Ascending aorta (tissue), 2 donors: ENCODE measurements around the gene ALPK3. TPM values are rescaled to one million over a fixed set of nuclear protein-coding genes. Genes with fewer than 3 reads are reported as not detected.
A peak's percentile ranks its signal among the peaks of the same experiment; 100 is the strongest.

Experiments
- DNase-seq, 2 donors: peaks; one replicate each; pipeline ENCODE4 v3.0.0-alpha.2; 2019; ENCODE audit warnings: low spot score in 2 of 2
- H3K27ac ChIP-seq, 2 donors: fragments of 200-600 bp; sonication (generic); one replicate each; pipeline ENCODE4 v1.5.1; 2016 to 2017; ENCODE audit warnings: mild to moderate bottlenecking in 1 of 2
- H3K27me3 ChIP-seq: fragments of 200-600 bp; sonication (generic); one replicate; pipeline ENCODE4 v1.5.1; 2017
- H3K36me3 ChIP-seq, 2 donors: fragments of 200-600 bp; sonication (generic); one replicate each; pipeline ENCODE4 v1.5.1; 2016
- H3K4me1 ChIP-seq, 2 donors: fragments of 200-600 bp; sonication (generic); one replicate each; pipeline ENCODE4 v1.5.1; 2016 to 2017; ENCODE audit warnings: mild to moderate bottlenecking in 1 of 2
- H3K4me3 ChIP-seq, 2 donors: fragments of 200-600 bp; sonication (generic); one replicate each; pipeline ENCODE4 v1.5.1; 2016 to 2017; ENCODE audit warnings: mild to moderate bottlenecking in 1 of 2
- H3K9me3 ChIP-seq, 2 donors: fragments of 200-600 bp; sonication (generic); one replicate each; pipeline ENCODE4 v1.5.1; 2016
- CTCF ChIP-seq, 3 experiments: fragments of 200-600 bp in 2 of 3; fragments of 450-650 bp in 1 of 3; sonication (generic) in 2 of 3; IDR thresholded peaks; one replicate each; pipeline ENCODE4 v1.5.1; 2016 to 2019; ENCODE audit warnings: antibody characterized with exemption in 3 of 3, mild to moderate bottlenecking in 1 of 3, moderate library complexity in 1 of 3
- intact Hi-C: fragments of 100-400 bp; cut with DNase I; formaldehyde crosslinking; loops from one replicate; pipeline ENCODE4 v1.15.1; 2023
- total RNA-seq: library from RNA; depleted of rRNA; stranded (reverse); fragments of >200 nt; gene quantifications from one replicate; pipeline ENCODE4 v1.1.0, GENCODE V29; 2016

ALPK3 gene
- total RNA-seq, 1 donor from 2014 or later: 38.0 TPM

DNA sequence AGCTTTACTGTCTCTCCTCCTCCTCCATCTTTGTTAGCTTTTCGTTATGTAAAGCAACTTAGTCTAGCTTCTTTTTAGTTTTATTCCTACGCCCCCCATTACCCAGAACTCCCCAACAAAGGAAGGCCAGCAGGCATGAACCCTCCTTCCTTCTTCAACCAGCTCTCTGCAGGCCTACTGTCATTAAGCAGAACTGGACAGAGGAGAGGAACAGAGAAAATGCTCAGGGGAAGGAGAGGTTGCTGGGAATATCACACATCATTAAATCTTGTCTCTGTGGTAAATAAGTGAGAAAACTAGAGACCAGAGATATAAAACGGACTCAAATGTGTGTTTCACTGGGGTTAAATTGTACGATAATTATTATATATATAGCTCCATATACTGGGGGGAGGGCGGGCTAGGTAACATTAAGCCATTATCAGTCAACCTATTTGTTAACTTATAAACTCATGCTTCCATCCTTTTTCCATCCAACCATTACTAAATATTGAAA, 48.0 kb downstream of the ALPK3 start:
- Histone ChIP-seq H3K4me1 (peaks cover 6 to 16% of the 10 kb centered on the region in 2 donors), H3K27me3 (no peaks in the 10 kb centered on the region), H3K27ac (peak overlapping the region; percentile 34 to 36), H3K36me3 (peaks cover 28 to 29% of the 10 kb centered on the region in 2 donors), H3K4me3 (peak overlapping the region in 1 of 2 donors; percentile 17), H3K9me3 (no peaks in the 10 kb centered on the region)
- no peak for DNase-seq
- intact Hi-C loops: loop anchor here (10.0 kb wide), 1 partner anchor 180 kb away; no protein-coding TSS in a partner anchor
- no peak for TF ChIP-seq CTCF (IDR thresholded peaks at IDR 0.05)

GRCh38 chr15:84868037-84868880, 51.1 kb downstream of the ALPK3 start:
- Histone ChIP-seq H3K36me3 (peaks cover 16 to 33% of the 10 kb centered on the region in 2 donors), H3K4me3 (no peak overlapping the region), H3K27ac (peak overlapping the region; percentile 38 to 53), H3K27me3 (no peaks in the 10 kb centered on the region), H3K9me3 (no peaks in the 10 kb centered on the region), H3K4me1 (peaks cover 12 to 19% of the 10 kb centered on the region in 2 donors)
- peak in 1 of 2 donors; percentile 63 for DNase-seq
- intact Hi-C loops: loop anchor here (10.0 kb wide), 1 partner anchor 177 kb away; no protein-coding TSS in a partner anchor
- TF ChIP-seq CTCF (IDR thresholded peaks at IDR 0.05): no peak

GRCh38 chr15:84869510-84869909, 52.4 kb downstream of the ALPK3 start:
- peaks cover 10 to 33% of the 10 kb centered on the region in 2 donors for H3K36me3 ChIP-seq
- no peaks in the 10 kb centered on the region for H3K27me3 ChIP-seq
- no peak overlapping the region for H3K4me3 ChIP-seq
- TF ChIP-seq CTCF (IDR thresholded peaks at IDR 0.05): no peak
- peaks cover 10 to 13% of the 10 kb centered on the region in 2 donors for H3K4me1 ChIP-seq
- intact Hi-C loops: loop anchor here (10.0 kb wide), 1 partner anchor 175 kb away; no protein-coding TSS in a partner anchor
- DNase-seq: no peak
- no peaks in the 10 kb centered on the region for H3K9me3 ChIP-seq
- H3K27ac ChIP-seq: peak overlapping the region in 1 of 2 donors; percentile 1

DNA sequence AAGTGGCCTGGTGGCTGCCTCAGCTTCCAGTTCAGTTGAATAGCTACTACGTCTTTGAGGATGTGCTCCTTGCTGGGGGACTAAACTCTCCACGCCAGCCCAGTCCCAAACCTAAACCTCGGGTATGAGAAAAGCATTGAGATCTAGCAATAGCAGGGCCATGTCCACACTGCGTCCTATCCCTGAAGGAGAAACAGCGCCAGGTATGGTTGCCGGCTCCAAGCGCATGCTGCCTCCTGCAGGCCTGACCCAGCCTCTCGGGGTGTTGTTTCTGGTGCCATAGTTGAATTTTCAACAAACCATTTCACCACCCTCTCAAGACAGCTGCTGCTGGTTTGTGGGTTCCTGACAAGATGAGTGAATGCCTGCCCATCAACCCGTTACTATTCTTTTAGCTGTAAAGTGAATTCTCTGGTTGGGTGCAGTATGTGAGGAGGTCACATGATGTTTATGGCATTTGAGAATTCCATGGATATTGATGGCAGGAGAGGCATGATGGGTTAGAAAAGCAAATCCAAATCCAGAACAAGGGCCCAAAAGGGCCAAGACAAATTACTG, 54.4 kb downstream of the ALPK3 start:
- intact Hi-C loops: no loop called here
- no peaks in the 10 kb centered on the region for H3K27me3 ChIP-seq

More for the DNA sequence above, 54.4 kb downstream of the ALPK3 start:
- DNase-seq: peak in 1 of 2 donors; percentile 58
- Histone ChIP-seq H3K27ac (peak overlapping the region in 1 of 2 donors; percentile 77), H3K4me3 (no peak overlapping the region), H3K9me3 (no peaks in the 10 kb centered on the region), H3K4me1 (peaks cover 8 to 12% of the 10 kb centered on the region in 2 donors), H3K36me3 (peaks cover 10 to 33% of the 10 kb centered on the region in 2 donors)
- TF ChIP-seq CTCF (IDR thresholded peaks at IDR 0.05): no peak
